HepG2 (cell line): ENCODE results near the gene RFTN1. TPM values are rescaled to one million over a fixed set of nuclear protein-coding genes. Genes with fewer than 3 reads are reported as not detected.

Experiments
- ATAC-seq: fragments of 200-7000 bp; cut with Tn5 transposase; 3 replicates; pipeline ENCODE4 v1.9.1; 2020; ENCODE audit warnings: mild to moderate bottlenecking, moderate library complexity
- BruUV-seq: library from RNA; stranded (reverse); fragments of 400-500 nt; replicated peaks from 2 replicates; lab custom pipeline; 2021; lab: Mats Ljungman, UMichigan
- CTCF ChIA-PET: fragments of 300-600 bp; formaldehyde crosslinking; extraction: SDS; loops from one replicate; lab custom pipeline; 2021; ENCODE audit warnings: low total read pairs, inconsistent platforms, low intra/inter-chr PET ratio; lab: Yijun Ruan, JAX
- POLR2A ChIA-PET: fragments of 350-600 bp; sonication (Branson Sonifier 250); formaldehyde crosslinking; loops from one replicate; lab custom pipeline; 2020; ENCODE audit warnings: antibody characterized with exemption, inconsistent platforms; lab: Yijun Ruan, JAX
- DNase-seq: peaks from one replicate; pipeline ENCODE4 v3.0.0-alpha.2; 2015; ENCODE audit warnings: low spot score
- FAIRE-seq: peaks from 3 replicates; lab custom pipeline; 2011; peaks lifted over from hg19 to GRCh38; lab: Jason Lieb, UNC
- H2AFZ ChIP-seq: one replicate; pipeline ENCODE4 v1.6.1; 2011; ENCODE audit warnings: low read length, inconsistent platforms
- H3K27ac ChIP-seq: fragments of 300-600 bp; 3 replicates; pipeline ENCODE4 v1.8.0; 2011; ENCODE audit warnings: mixed run types, mild to moderate bottlenecking, mixed read lengths, low read length, inconsistent platforms; ENCODE audit not compliant: insufficient read depth; ENCODE audit errors: extremely low read length
- H3K27me3 ChIP-seq, 2 experiments: fragments of 200-600 bp in 1 of 2; 2 replicates in 1 of 2; 3 replicates in 1 of 2; pipeline versions ENCODE4 v1.6.0 to v1.8.0; 2011; ENCODE audit warnings: low read length in 2 of 2, mild to moderate bottlenecking in 2 of 2, moderate library complexity in 2 of 2, inconsistent platforms in 1 of 2; ENCODE audit not compliant: insufficient read depth in 2 of 2, control insufficient read depth in 1 of 2
- H3K36me3 ChIP-seq, 2 experiments: fragments of 200-600 bp in 1 of 2; replicated peaks in 1 of 2; 2 replicates in 1 of 2; 3 replicates in 1 of 2; pipeline versions ENCODE4 v1.5.1 to v1.8.0; 2011; ENCODE audit warnings: low read length in 2 of 2, inconsistent platforms in 1 of 2; ENCODE audit not compliant: insufficient read depth in 2 of 2, control insufficient read depth in 1 of 2
- H3K4me1 ChIP-seq: 2 replicates; pipeline ENCODE4 v1.5.1; 2012; ENCODE audit warnings: low read length, inconsistent platforms; ENCODE audit not compliant: insufficient read depth
- H3K4me2 ChIP-seq: 2 replicates; pipeline ENCODE4 v1.6.0; 2011; ENCODE audit warnings: low read depth, low read length, inconsistent platforms
- H3K4me3 ChIP-seq, 3 experiments: fragments of 200-600 bp in 1 of 3; sonication (generic), shearing (Covaris generic) in 1 of 3; replicated peaks in 1 of 3; 2 replicates each; pipeline ENCODE4 v1.5.1; 2011 to 2016; ENCODE audit warnings: low read length in 3 of 3, inconsistent platforms in 2 of 3, low read depth in 2 of 3, mild to moderate bottlenecking in 2 of 3, control low read depth in 1 of 3, mixed read lengths in 1 of 3; ENCODE audit not compliant: insufficient read depth in 1 of 3
- H3K79me2 ChIP-seq: one replicate; pipeline ENCODE4 v1.6.1; 2011; ENCODE audit warnings: low read length, inconsistent platforms; ENCODE audit not compliant: insufficient read depth
- H3K9ac ChIP-seq: 2 replicates; pipeline ENCODE4 v1.6.0; 2011; ENCODE audit warnings: mild to moderate bottlenecking, low read depth, low read length, inconsistent platforms; ENCODE audit not compliant: insufficient read depth
- H3K9me3 ChIP-seq: 2 replicates; pipeline ENCODE4 v1.5.1; 2012; ENCODE audit warnings: mild to moderate bottlenecking, low read length
- H4K20me1 ChIP-seq: 2 replicates; pipeline ENCODE4 v1.6.0; 2011; ENCODE audit warnings: inconsistent platforms, mild to moderate bottlenecking, low read length, moderate library complexity; ENCODE audit not compliant: insufficient read depth
- BCLAF1 ChIP-seq: fragments of 450-650 bp; IDR thresholded peaks from 2 replicates; pipeline ENCODE4 v1.6.1; 2017; ENCODE audit warnings: mild to moderate bottlenecking
- GMEB1 ChIP-seq: sonication (generic); formaldehyde crosslinking; IDR thresholded peaks from 2 replicates; pipeline ENCODE4 v1.5.1; 2020; ENCODE audit warnings: missing genetic modification reagents, mild to moderate bottlenecking, borderline replicate concordance
- HBP1 ChIP-seq: IDR thresholded peaks from 2 replicates; pipeline ENCODE4 v1.6.1; 2016; ENCODE audit warnings: low read depth, control low read depth
- HNRNPUL1 ChIP-seq: fragments of 200-400 bp; formaldehyde crosslinking; IDR thresholded peaks from 2 replicates; pipeline ENCODE4 v1.6.1; 2017; ENCODE audit warnings: low read depth, mild to moderate bottlenecking, low read length, moderate library complexity
- KLF16 ChIP-seq, 2 experiments: sonication (generic) in 1 of 2; formaldehyde crosslinking in 1 of 2; IDR thresholded peaks; 2 replicates each; pipeline versions ENCODE4 v1.6.1 to v1.8.0; 2016 to 2023; ENCODE audit warnings: missing genetic modification reagents in 2 of 2, missing compliant biosample characterization in 1 of 2
- PPARG ChIP-seq: conservative IDR thresholded peaks from 2 replicates; pipeline ENCODE4 v1.6.1; 2016; ENCODE audit warnings: missing biosample characterization, missing genetic modification reagents
- SRF ChIP-seq: IDR thresholded peaks from 2 replicates; pipeline ENCODE4 v1.6.1; 2011; ENCODE audit warnings: mild to moderate bottlenecking, low read depth, low read length, moderate library complexity
- TEF ChIP-seq: sonication (generic); formaldehyde crosslinking; IDR thresholded peaks from 2 replicates; pipeline ENCODE4 v1.5.0; 2020; ENCODE audit warnings: missing genetic modification reagents
- U2AF2 ChIP-seq: fragments of 200-400 bp; formaldehyde crosslinking; IDR thresholded peaks from 2 replicates; pipeline ENCODE4 v1.6.1; 2017; ENCODE audit warnings: low read depth, mild to moderate bottlenecking, low read length
- ZFP90 ChIP-seq: sonication (generic); formaldehyde crosslinking; IDR thresholded peaks from 2 replicates; pipeline ENCODE4 v1.8.0; 2022; ENCODE audit warnings: missing genetic modification reagents, mild to moderate bottlenecking, inconsistent platforms, borderline replicate concordance
- ZKSCAN5 ChIP-seq: sonication (generic); formaldehyde crosslinking; IDR thresholded peaks from 2 replicates; pipeline ENCODE4 v1.5.1; 2020; ENCODE audit warnings: mild to moderate bottlenecking, missing genetic modification reagents
- ZNF335 ChIP-seq: sonication (generic); formaldehyde crosslinking; IDR thresholded peaks from 2 replicates; pipeline ENCODE4 v1.4.0; 2020; ENCODE audit warnings: missing genetic modification reagents
- ZNF572 ChIP-seq: sonication (generic); formaldehyde crosslinking; IDR thresholded peaks from 2 replicates; pipeline ENCODE4 v1.5.1; 2020; ENCODE audit warnings: mild to moderate bottlenecking, missing genetic modification reagents
- WGBS: methylation state at CpG from one replicate; pipeline ENCODE4 v1.1.6; 2017; ENCODE audit warnings: low lambda C conversion rate; 5-methylcytosine and 5-hydroxymethylcytosine counted together
- in situ Hi-C: cut with HindIII; loops from 2 replicates; pipeline ENCODE4 v1.10.0; 2017; ENCODE audit warnings: low pct_unique_long_range_greater_than_20kb; ENCODE audit not compliant: extremely low pct_ligation_motif_present
- intact Hi-C: fragments of 100-400 bp; cut with micrococcal nuclease; formaldehyde crosslinking; loops from one replicate; pipeline ENCODE4 v1.10.0; 2022; ENCODE audit not compliant: unreplicated experiment
- polyA plus RNA-seq, 8 experiments: library from polyadenylated mRNA; depleted of rRNA in 3 of 8; stranded (reverse) in 7 of 8; unstranded in 1 of 8; fragments of >200 nt; fragmentation: Illumina TruSeq in 4 of 8; extraction: Trizol in 4 of 8; gene quantifications; 2 replicates each; pipeline versions ENCODE4 v1.2.1 to v1.2.3, GENCODE V29; 2011 to 2016; ENCODE audit warnings: low read depth in 4 of 8, missing spikeins in 1 of 8, mixed read lengths in 1 of 8; ENCODE audit not compliant: insufficient read depth in 1 of 8
- total RNA-seq, 5 experiments: library from RNA; depleted of rRNA; stranded (reverse); fragments of >200 nt; fragmentation: Illumina TruSeq; extraction: Trizol; gene quantifications; 2 replicates each; pipeline ENCODE4 v1.2.3, GENCODE V29; 2016; ENCODE audit warnings: low read depth in 1 of 5

Gene RFTN1
- total and polyA plus RNA-seq, 2 of the 13 experiments (the other 11 are each of a cell fraction or from before 2014, with no cell fraction given) = not detected

GRCh38 chr3:16284633-16285032 is 228.9 kb downstream of the RFTN1 start:
- DNase-seq = no peak
- H3K9me3 ChIP-seq = no peaks in the 10 kb centered on the region
- in situ Hi-C loops (no loop called here), intact Hi-C loops (no loop called here)
- FAIRE-seq = no peak
- no TSS peak for BruUV-seq
- peaks cover 3 to 42% of the 10 kb centered on the region in 2 experiments; a peak in 4 of 5 replicates for H3K36me3 ChIP-seq
- 100% methylated on average over 1 of the region's 1 CpG for WGBS
- no peak overlapping the region for H3K27ac ChIP-seq
- no peak overlapping the region for H3K4me2 ChIP-seq
- CTCF ChIA-PET = no interaction called here
- no peaks in the 10 kb centered on the region for H4K20me1 ChIP-seq
- ATAC-seq = no peak
- H3K9ac ChIP-seq = no peak overlapping the region
- H2AFZ ChIP-seq = no peak overlapping the region
- H3K4me3 ChIP-seq = no peak overlapping the region
- TF ChIP-seq GMEB1 = no peak
- no peaks in the 10 kb centered on the region for H3K4me1 ChIP-seq
- no peaks in the 10 kb centered on the region for H3K27me3 ChIP-seq
- POLR2A ChIA-PET = no interaction called here
- no peaks in the 10 kb centered on the region for H3K79me2 ChIP-seq

GRCh38 chr3:16280671-16281070 is 232.8 kb downstream of the RFTN1 start:
- peaks cover 1 to 38% of the 10 kb centered on the region in 2 experiments; a peak in 4 of 5 replicates for H3K36me3 ChIP-seq
- no peak for ATAC-seq
- TF ChIP-seq KLF16 (CRISPR knock-in tag; IDR thresholded peaks at IDR 0.05) (no peak), HBP1 (no peak), U2AF2 (no peak), BCLAF1 (no peak), HNRNPUL1 (no peak), SRF (no peak), PPARG (no peak), ZNF572 (no peak), ZNF335 (no peak), ZFP90 (CRISPR knock-in tag) (no peak), ZKSCAN5 (CRISPR knock-in tag) (no peak), TEF (CRISPR knock-in tag) (no peak)
- intact Hi-C loops = no loop called here
- ChIA-PET POLR2A (no interaction called here), CTCF (no interaction called here)
- H3K9me3 ChIP-seq = no peaks in the 10 kb centered on the region
- H3K27me3 ChIP-seq = no peaks in the 10 kb centered on the region
- 98% methylated on average over 2 of the region's 2 CpGs for WGBS
- H3K4me3 ChIP-seq = no peak overlapping the region
- no peaks in the 10 kb centered on the region for H3K79me2 ChIP-seq
- no peak overlapping the region for H3K27ac ChIP-seq
- no peak for FAIRE-seq
- no peak for DNase-seq
- H3K4me1 ChIP-seq = no peaks in the 10 kb centered on the region
- in situ Hi-C loops = no loop called here
- H2AFZ ChIP-seq = no peak overlapping the region
- H4K20me1 ChIP-seq = no peaks in the 10 kb centered on the region
- H3K4me2 ChIP-seq = no peak overlapping the region
- BruUV-seq = no TSS peak
- H3K9ac ChIP-seq = no peak overlapping the region
